Measurements from ENCODE around the gene MME.
A peak's percentile ranks its signal among the peaks of the same experiment; 100 is the strongest.

Gene MME

DNA sequence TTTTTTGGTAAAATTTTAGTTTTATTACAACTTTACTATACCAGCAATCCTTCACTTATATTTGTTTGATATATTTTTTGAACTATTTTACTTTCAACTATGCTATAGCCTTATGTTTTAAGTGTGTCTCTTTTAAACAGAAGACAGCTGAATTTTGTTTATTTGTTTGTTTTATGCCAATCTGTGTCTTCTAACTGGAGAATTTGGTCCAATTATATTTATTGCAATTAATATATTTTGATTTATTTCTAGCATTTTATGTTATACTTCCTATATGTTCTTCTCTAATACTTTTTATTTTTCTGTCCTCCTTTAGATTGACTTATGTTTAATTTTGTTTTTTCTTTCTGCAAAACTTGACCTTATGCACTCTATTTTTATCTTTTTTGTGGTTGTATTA is 4.9 kb upstream of the MME start:
- Histone ChIP-seq H2BK120ac (ENCODE audit: low read depth, low read length) (no peak overlapping the region), H3K9ac (ENCODE audit: low read length) (no peak overlapping the region), H2AK5ac (ENCODE audit: low read length) (no peak overlapping the region), H3K36me3 (ENCODE audit: control insufficient read depth, insufficient read depth, low read length) (no peaks in the 10 kb centered on the region), H3K4me2 (ENCODE audit: low read length) (no peak overlapping the region), H3K4me3 (ENCODE audit: low read length) (no peak overlapping the region), H3K27ac (ENCODE audit: low read depth, low read length) (no peak overlapping the region), H3K23ac (ENCODE audit: low read length) (no peak overlapping the region), H3K18ac (ENCODE audit: low read length) (no peak overlapping the region), H3K56ac (ENCODE audit: low read length) (no peak overlapping the region), H3K4me1 (ENCODE audit: control insufficient read depth, low read depth, low read length) (no peaks in the 10 kb centered on the region), H2BK15ac (replicated peaks; ENCODE audit: low read depth) (no peak overlapping the region), H3K4ac (ENCODE audit: low read depth, low read length) (no peak overlapping the region), H2BK5ac (ENCODE audit: low read length) (no peak overlapping the region), H4K5ac (ENCODE audit: low read length) (no peak overlapping the region), H4K8ac (ENCODE audit: low read depth, low read length) (no peak overlapping the region), H3K27me3 (ENCODE audit: insufficient read depth, low read length, poor library complexity) (no peaks in the 10 kb centered on the region), H3K79me1 (ENCODE audit: low read length) (no peaks in the 10 kb centered on the region), H3K79me2 (ENCODE audit: control insufficient read depth, insufficient read depth, low read length) (no peaks in the 10 kb centered on the region)
- DNase-seq = no peak

DNA sequence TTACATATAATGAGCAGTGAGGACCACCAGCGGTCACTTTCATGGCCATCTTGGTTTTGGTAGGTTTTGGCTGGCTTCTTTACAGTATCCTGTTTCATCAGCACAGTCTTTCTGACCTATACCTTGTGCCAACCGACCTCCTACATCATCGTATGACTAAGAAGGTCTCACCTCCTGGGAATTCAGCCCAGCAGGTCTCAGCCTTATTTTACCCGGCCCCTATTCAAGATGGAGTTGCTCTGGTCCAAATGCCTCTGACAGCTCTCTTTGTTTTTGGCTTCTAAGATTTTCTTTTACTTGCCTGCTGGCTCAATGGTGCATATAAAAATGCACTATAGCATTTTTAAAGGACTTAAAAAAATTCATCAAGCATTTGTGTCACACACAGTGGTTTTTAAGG is 3.2 kb upstream of the MME start:
- Histone ChIP-seq H3K56ac (ENCODE audit: low read length) (no peak overlapping the region), H3K36me3 (ENCODE audit: control insufficient read depth, insufficient read depth, low read length) (no peaks in the 10 kb centered on the region), H3K4me1 (ENCODE audit: control insufficient read depth, low read depth, low read length) (peaks cover 2% of the 10 kb centered on the region), H3K4me2 (ENCODE audit: low read length) (no peak overlapping the region), H3K23ac (ENCODE audit: low read length) (no peak overlapping the region), H4K5ac (ENCODE audit: low read length) (no peak overlapping the region), H2BK15ac (replicated peaks; ENCODE audit: low read depth) (no peak overlapping the region), H3K27ac (ENCODE audit: low read depth, low read length) (no peak overlapping the region), H3K9ac (ENCODE audit: low read length) (no peak overlapping the region), H3K27me3 (ENCODE audit: insufficient read depth, low read length, poor library complexity) (no peaks in the 10 kb centered on the region), H3K4ac (ENCODE audit: low read depth, low read length) (no peak overlapping the region), H4K8ac (ENCODE audit: low read depth, low read length) (no peak overlapping the region), H2BK120ac (ENCODE audit: low read depth, low read length) (no peak overlapping the region), H2BK5ac (ENCODE audit: low read length) (no peak overlapping the region), H3K79me1 (ENCODE audit: low read length) (peaks cover 2% of the 10 kb centered on the region), H3K4me3 (ENCODE audit: low read length) (no peak overlapping the region), H2AK5ac (ENCODE audit: low read length) (no peak overlapping the region), H3K18ac (ENCODE audit: low read length) (no peak overlapping the region), H3K79me2 (ENCODE audit: control insufficient read depth, insufficient read depth, low read length) (no peaks in the 10 kb centered on the region)
- peak; percentile 36 for DNase-seq
- WGBS (ENCODE audit: extremely low coverage, insufficient coverage, low lambda C conversion rate) = no CpG with 5 or more reads among the region's 4 CpGs

DNA sequence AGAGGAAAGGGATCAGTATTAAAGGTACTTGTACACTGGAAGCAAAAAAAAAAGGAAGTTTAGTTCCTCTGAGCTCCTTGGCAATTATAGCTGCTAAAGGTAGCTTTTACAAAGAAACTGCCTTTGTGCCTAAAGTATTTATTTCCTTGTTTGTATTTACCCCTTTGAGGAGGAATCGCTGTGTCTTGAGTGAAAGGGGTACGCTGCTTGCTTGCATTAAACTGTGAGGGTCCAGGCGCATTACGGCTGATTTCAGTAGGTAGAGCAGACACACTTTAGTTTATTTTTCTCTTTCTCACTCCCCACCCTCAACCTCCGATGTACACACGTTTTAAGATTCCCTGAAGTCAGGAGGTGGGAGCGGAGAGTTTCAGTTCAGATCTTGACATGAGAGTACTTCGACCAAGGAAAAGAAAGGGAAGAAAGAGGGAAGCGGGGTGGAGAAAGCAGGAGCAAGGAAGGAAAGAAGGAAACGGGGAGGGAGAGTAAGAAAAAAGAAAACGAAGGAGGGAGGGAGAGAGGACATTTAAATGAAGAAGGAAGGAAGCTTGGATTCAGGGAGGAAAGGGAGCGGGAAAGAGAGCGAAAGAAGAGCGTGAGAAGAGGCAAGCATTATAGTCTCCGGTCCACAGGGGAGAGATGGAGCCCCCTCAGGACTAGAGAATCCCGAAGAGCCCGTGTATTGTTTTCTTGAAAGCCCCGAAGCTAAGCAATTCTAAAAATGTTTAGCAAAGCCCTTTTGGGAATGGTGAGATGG is 1.2 kb upstream of the MME start:
- WGBS (ENCODE audit: extremely low coverage, insufficient coverage, low lambda C conversion rate) = no CpG with 5 or more reads among the region's 18 CpGs
- H3K4me2 ChIP-seq (ENCODE audit: low read length) = peak overlapping the region; percentile 49
- peak overlapping the region; percentile 5 for H3K18ac ChIP-seq (ENCODE audit: low read length)
- no peak overlapping the region for H2BK120ac ChIP-seq (ENCODE audit: low read depth, low read length)
- peak overlapping the region; percentile 71 for H3K56ac ChIP-seq (ENCODE audit: low read length)
- H3K36me3 ChIP-seq (ENCODE audit: control insufficient read depth, insufficient read depth, low read length) = no peaks in the 10 kb centered on the region
- no peak overlapping the region for H2AK5ac ChIP-seq (ENCODE audit: low read length)
- H2BK5ac ChIP-seq (ENCODE audit: low read length) = no peak overlapping the region
- H3K79me1 ChIP-seq (ENCODE audit: low read length) = peaks cover 2% of the 10 kb centered on the region
- no peak overlapping the region for H2BK15ac ChIP-seq (replicated peaks; ENCODE audit: low read depth)
- H3K4ac ChIP-seq (ENCODE audit: low read depth, low read length) = peak overlapping the region; percentile 10
- H3K9ac ChIP-seq (ENCODE audit: low read length) = peak overlapping the region; percentile 51
- peaks cover 2% of the 10 kb centered on the region for H3K4me1 ChIP-seq (ENCODE audit: control insufficient read depth, low read depth, low read length)
- DNase-seq = no peak
- H3K4me3 ChIP-seq (ENCODE audit: low read length) = peak overlapping the region; percentile 20
- H3K79me2 ChIP-seq (ENCODE audit: control insufficient read depth, insufficient read depth, low read length) = no peaks in the 10 kb centered on the region
- no peak overlapping the region for H4K5ac ChIP-seq (ENCODE audit: low read length)
- no peak overlapping the region for H3K23ac ChIP-seq (ENCODE audit: low read length)
- H3K27ac ChIP-seq (ENCODE audit: low read depth, low read length) = peak overlapping the region; percentile 8
- H3K27me3 ChIP-seq (ENCODE audit: insufficient read depth, low read length, poor library complexity) = no peaks in the 10 kb centered on the region
- no peak overlapping the region for H4K8ac ChIP-seq (ENCODE audit: low read depth, low read length)

- Histone ChIP-seq H3K27me3 (ENCODE audit: insufficient read depth, low read length, poor library complexity) (no peaks in the 10 kb centered on the region), H3K4me2 (ENCODE audit: low read length) (peak overlapping the region; percentile 55), H2BK15ac (replicated peaks; ENCODE audit: low read depth) (no peak overlapping the region), H2BK120ac (ENCODE audit: low read depth, low read length) (no peak overlapping the region), H2BK5ac (ENCODE audit: low read length) (no peak overlapping the region), H3K4me1 (ENCODE audit: control insufficient read depth, low read depth, low read length) (peaks cover 2% of the 10 kb centered on the region), H4K8ac (ENCODE audit: low read depth, low read length) (no peak overlapping the region), H3K23ac (ENCODE audit: low read length) (peak overlapping the region; percentile 70), H3K4me3 (ENCODE audit: low read length) (peak overlapping the region; percentile 74), H3K36me3 (ENCODE audit: control insufficient read depth, insufficient read depth, low read length) (no peaks in the 10 kb centered on the region), H4K5ac (ENCODE audit: low read length) (no peak overlapping the region), H3K27ac (ENCODE audit: low read depth, low read length) (peak overlapping the region; percentile 88), H3K56ac (ENCODE audit: low read length) (peak overlapping the region; percentile 97), H3K18ac (ENCODE audit: low read length) (peak overlapping the region; percentile 11), H3K4ac (ENCODE audit: low read depth, low read length) (peak overlapping the region; percentile 10), H3K79me2 (ENCODE audit: control insufficient read depth, insufficient read depth, low read length) (no peaks in the 10 kb centered on the region), H2AK5ac (ENCODE audit: low read length) (no peak overlapping the region), H3K9ac (ENCODE audit: low read length) (peak overlapping the region; percentile 87), H3K79me1 (ENCODE audit: low read length) (peaks cover 2% of the 10 kb centered on the region)
- no CpG with 5 or more reads among the region's 21 CpGs for WGBS (ENCODE audit: extremely low coverage, insufficient coverage, low lambda C conversion rate)
- peak; percentile 79 for DNase-seq
These were observed 712 bp upstream of the MME start for GRCh38 chr3:155079468-155079745.

DNA sequence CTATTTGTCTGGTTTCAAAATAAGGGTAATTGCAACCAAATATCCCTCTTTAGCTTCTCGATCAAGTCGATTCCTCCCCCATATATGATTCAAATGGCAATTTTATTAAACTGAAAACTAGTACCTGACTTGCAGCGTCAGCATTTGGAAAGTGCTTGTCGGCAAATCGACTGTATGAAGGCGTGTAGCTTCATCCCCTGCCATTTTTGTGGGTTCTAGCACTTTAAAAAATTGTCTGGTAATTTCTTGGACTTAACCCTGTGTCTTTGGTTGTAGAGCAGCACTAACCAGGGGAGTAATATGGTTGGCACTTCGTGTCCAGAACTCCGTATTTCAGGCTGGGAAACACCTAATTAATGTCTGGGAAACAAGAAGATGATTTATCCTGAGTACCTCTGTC is 573 bp downstream of the MME start:
- H3K56ac ChIP-seq (ENCODE audit: low read length) = peak overlapping the region; percentile 81
- H2BK15ac ChIP-seq (replicated peaks; ENCODE audit: low read depth) = peak overlapping the region; percentile 74
- no peak overlapping the region for H3K23ac ChIP-seq (ENCODE audit: low read length)
- H3K27me3 ChIP-seq (ENCODE audit: insufficient read depth, low read length, poor library complexity) = no peaks in the 10 kb centered on the region
- H2BK5ac ChIP-seq (ENCODE audit: low read length) = no peak overlapping the region
- peaks cover 2% of the 10 kb centered on the region for H3K4me1 ChIP-seq (ENCODE audit: control insufficient read depth, low read depth, low read length)
- peaks cover 2% of the 10 kb centered on the region for H3K79me1 ChIP-seq (ENCODE audit: low read length)
- peak overlapping the region; percentile 48 for H3K4me3 ChIP-seq (ENCODE audit: low read length)
- H3K18ac ChIP-seq (ENCODE audit: low read length) = no peak overlapping the region
- H2AK5ac ChIP-seq (ENCODE audit: low read length) = no peak overlapping the region
- H3K79me2 ChIP-seq (ENCODE audit: control insufficient read depth, insufficient read depth, low read length) = no peaks in the 10 kb centered on the region
- WGBS (ENCODE audit: extremely low coverage, insufficient coverage, low lambda C conversion rate) = no CpG with 5 or more reads among the region's 8 CpGs
- peak overlapping the region; percentile 87 for H3K9ac ChIP-seq (ENCODE audit: low read length)
- no peak overlapping the region for H3K27ac ChIP-seq (ENCODE audit: low read depth, low read length)
- H4K8ac ChIP-seq (ENCODE audit: low read depth, low read length) = no peak overlapping the region
- H3K36me3 ChIP-seq (ENCODE audit: control insufficient read depth, insufficient read depth, low read length) = no peaks in the 10 kb centered on the region
- no peak overlapping the region for H2BK120ac ChIP-seq (ENCODE audit: low read depth, low read length)
- no peak overlapping the region for H4K5ac ChIP-seq (ENCODE audit: low read length)
- H3K4me2 ChIP-seq (ENCODE audit: low read length) = peak overlapping the region; percentile 64
- H3K4ac ChIP-seq (ENCODE audit: low read depth, low read length) = peak overlapping the region; percentile 52
- DNase-seq = no peak

DNA sequence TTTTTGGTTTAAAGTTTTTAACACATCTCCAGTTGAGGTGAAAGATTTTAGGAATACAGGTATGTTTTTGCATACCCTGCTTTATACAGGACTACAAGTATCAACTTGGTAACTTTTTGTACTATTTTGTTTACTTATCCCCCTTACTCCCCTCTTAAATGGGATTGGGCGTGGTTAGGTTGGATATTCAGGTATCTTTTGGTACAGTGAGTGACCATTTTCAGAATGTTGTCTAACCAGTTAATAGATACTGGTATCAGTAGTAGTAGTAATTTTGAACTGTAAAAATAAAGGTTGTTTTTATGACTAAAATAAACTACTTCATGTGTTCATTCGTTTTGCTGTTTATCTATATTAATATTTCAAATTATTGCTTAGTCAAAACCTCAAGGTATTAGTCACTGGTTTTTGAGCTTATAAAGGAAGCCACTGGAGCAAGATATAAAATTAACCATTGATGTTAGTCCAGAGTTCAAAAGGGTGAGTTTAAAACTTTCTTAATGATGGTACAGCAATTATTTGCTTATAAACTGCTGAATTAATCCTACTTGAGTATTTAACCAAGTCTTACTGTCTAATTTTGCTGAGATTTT is 3.3 kb downstream of the MME start:
- Histone ChIP-seq H3K4ac (ENCODE audit: low read depth, low read length) (no peak overlapping the region), H3K27me3 (ENCODE audit: insufficient read depth, low read length, poor library complexity) (no peaks in the 10 kb centered on the region), H3K79me2 (ENCODE audit: control insufficient read depth, insufficient read depth, low read length) (no peaks in the 10 kb centered on the region), H2BK5ac (ENCODE audit: low read length) (no peak overlapping the region), H3K18ac (ENCODE audit: low read length) (no peak overlapping the region), H2BK15ac (replicated peaks; ENCODE audit: low read depth) (no peak overlapping the region), H3K9ac (ENCODE audit: low read length) (no peak overlapping the region), H4K5ac (ENCODE audit: low read length) (no peak overlapping the region), H3K4me2 (ENCODE audit: low read length) (no peak overlapping the region), H2AK5ac (ENCODE audit: low read length) (no peak overlapping the region), H3K4me3 (ENCODE audit: low read length) (no peak overlapping the region), H3K23ac (ENCODE audit: low read length) (no peak overlapping the region), H3K36me3 (ENCODE audit: control insufficient read depth, insufficient read depth, low read length) (no peaks in the 10 kb centered on the region), H2BK120ac (ENCODE audit: low read depth, low read length) (no peak overlapping the region), H3K27ac (ENCODE audit: low read depth, low read length) (no peak overlapping the region), H3K79me1 (ENCODE audit: low read length) (peaks cover 2% of the 10 kb centered on the region), H3K4me1 (ENCODE audit: control insufficient read depth, low read depth, low read length) (peaks cover 2% of the 10 kb centered on the region), H4K8ac (ENCODE audit: low read depth, low read length) (no peak overlapping the region), H3K56ac (ENCODE audit: low read length) (no peak overlapping the region)
- DNase-seq = no peak
- WGBS (ENCODE audit: extremely low coverage, insufficient coverage, low lambda C conversion rate) = no CpG with 5 or more reads among the region's 2 CpGs

All from mesendoderm (in vitro differentiated cells).